ENCODE data around the gene STK32B. TPM values are rescaled to one million over a fixed set of nuclear protein-coding genes. Genes with fewer than 3 reads are reported as not detected.

Gene STK32B
- total and polyA plus RNA-seq, 2 of the 8 experiments (the other 6 are each of a cell fraction or from before 2014, with no cell fraction given): 2.3 to 2.5 TPM

GRCh38 chr4:5455003-5455585, 403.8 kb downstream of the STK32B start (continued):
- no peak for TF ChIP-seq CHD7 (IDR thresholded peaks at IDR 0.05; ENCODE audit: insufficient replicate concordance, low read length)

Data from H1 (cell line).